ENCODE results near the gene MASP2. TPM values are rescaled to one million over a fixed set of nuclear protein-coding genes. Genes with fewer than 3 reads are reported as not detected.
"Not testable (repeated sequence)": the region's sequence is repeated elsewhere in the genome, so short reads cannot be mapped to it uniquely, and the experiment has no call there.

Gene MASP2
- polyA plus RNA-seq, 1 of the 3 experiments (the other 2 are of a cell fraction): not detected

- not testable (repeated sequence) for H3K9me2 ChIP-seq; H3K9me3 ChIP-seq; DNase-seq; H3K79me2 ChIP-seq (ENCODE audit: insufficient read depth); H3K9ac ChIP-seq; H3K4me1 ChIP-seq (ENCODE audit: control insufficient read depth in 1 of 2, insufficient read depth in 2 of 2, low read depth in 1 of 2, low read length in 1 of 2); H3F3A ChIP-seq (replicated peaks; ENCODE audit: insufficient read depth); H3K27ac ChIP-seq (ENCODE audit: low read depth in 2 of 2, low read length in 1 of 2); H3K36me3 ChIP-seq (replicated peaks in 1 of 2; ENCODE audit: control insufficient read depth in 1 of 2, insufficient read depth in 2 of 2, low read length in 1 of 2); H3K27me3 ChIP-seq (ENCODE audit: insufficient read depth); H4K20me1 ChIP-seq (ENCODE audit: insufficient read depth)
- 47% methylated on average over 18 of the region's 18 CpGs for WGBS (ENCODE audit: low lambda C conversion rate)
- peak overlapping the region in 1 of 2 experiments; percentile 16; a peak in 1 of 4 replicates for H3K4me3 ChIP-seq (ENCODE audit: low read depth in 2 of 2, low read length in 1 of 2)
- POLR2A ChIA-PET: interaction anchor here (0.5 to 1.4 kb wide), 9 partner anchors 8 to 591 kb away, joined by 3 to 7 read pairs (median 3); partner anchors contain the start of genes EXOSC10, MTOR and SRM
- peak overlapping the region; percentile 20; the same call in 1 of the 2 replicates for H2AFZ ChIP-seq (ENCODE audit: low read depth)
- CTCF ChIA-PET: interaction anchor here (0.6 to 3.7 kb wide), 116 partner anchors 10 to 728 kb away, joined by 3 to 118 read pairs (median 6); partner anchors contain the start of genes AGTRAP, ANGPTL7, DISP3 and EXOSC10
- 0 out of 2 replicates have a peak overlapping the region, but pooled peaks have one; percentile 29 for H3K4me2 ChIP-seq
These were observed 9.9 kb downstream of the MASP2 start for GRCh38 chr1:11037019-11037739.

GRCh38 chr1:11031624-11032262, 15.3 kb downstream of the MASP2 start:
- no peaks in the 10 kb centered on the region for H3K27me3 ChIP-seq (ENCODE audit: insufficient read depth)
- H4K20me1 ChIP-seq (ENCODE audit: insufficient read depth): no peaks in the 10 kb centered on the region
- no peak overlapping the region for H3K27ac ChIP-seq (ENCODE audit: low read depth in 2 of 2, low read length in 1 of 2)
- H3K9me2 ChIP-seq: no peaks in the 10 kb centered on the region
- no peak for DNase-seq
- no peak overlapping the region for H3K4me3 ChIP-seq (ENCODE audit: low read depth in 2 of 2, low read length in 1 of 2)
- H3K9ac ChIP-seq: no peak overlapping the region
- ChIA-PET CTCF (interaction anchor here (0.9 kb wide), 1 partner anchor 164 kb away, joined by 3 read pairs; no protein-coding TSS in a partner anchor), POLR2A (interaction anchor here (0.5 to 0.6 kb wide), 2 partner anchors 508 to 636 kb away, joined by 3 read pairs; no protein-coding TSS in a partner anchor)
- TF ChIP-seq PBX3 (IDR thresholded peaks at IDR 0.05) (no peak), TCF12 (IDR thresholded peaks at IDR 0.05) (no peak)
- peaks cover 10 to 14% of the 10 kb centered on the region in 2 experiments for H3K36me3 ChIP-seq (replicated peaks in 1 of 2; ENCODE audit: control insufficient read depth in 1 of 2, insufficient read depth in 2 of 2, low read length in 1 of 2)
- peaks cover 8% of the 10 kb centered on the region for H3F3A ChIP-seq (replicated peaks; ENCODE audit: insufficient read depth)
- 96% methylated on average over 10 of the region's 10 CpGs for WGBS (ENCODE audit: low lambda C conversion rate)
- no peak overlapping the region for H3K4me2 ChIP-seq
- no peaks in the 10 kb centered on the region for H3K9me3 ChIP-seq
- no peak overlapping the region for H2AFZ ChIP-seq (ENCODE audit: low read depth)
- H3K79me2 ChIP-seq (ENCODE audit: insufficient read depth): no peaks in the 10 kb centered on the region
- H3K4me1 ChIP-seq (ENCODE audit: control insufficient read depth in 1 of 2, insufficient read depth in 2 of 2, low read depth in 1 of 2, low read length in 1 of 2): no peaks in the 10 kb centered on the region

- Histone ChIP-seq H3K36me3 (replicated peaks in 1 of 2; ENCODE audit: control insufficient read depth in 1 of 2, insufficient read depth in 2 of 2, low read length in 1 of 2) (peaks cover 19 to 23% of the 10 kb centered on the region in 2 experiments), H2AFZ (ENCODE audit: low read depth) (no peak overlapping the region), H3K4me3 (ENCODE audit: low read depth in 2 of 2, low read length in 1 of 2) (no peak overlapping the region), H3K9me2 (no peaks in the 10 kb centered on the region), H3K9ac (no peak overlapping the region), H3K79me2 (ENCODE audit: insufficient read depth) (no peaks in the 10 kb centered on the region), H3K27ac (ENCODE audit: low read depth in 2 of 2, low read length in 1 of 2) (no peak overlapping the region), H3K4me2 (no peak overlapping the region), H4K20me1 (ENCODE audit: insufficient read depth) (no peaks in the 10 kb centered on the region), H3K9me3 (no peaks in the 10 kb centered on the region), H3F3A (replicated peaks; ENCODE audit: insufficient read depth) (peaks cover 8% of the 10 kb centered on the region), H3K4me1 (ENCODE audit: control insufficient read depth in 1 of 2, insufficient read depth in 2 of 2, low read depth in 1 of 2, low read length in 1 of 2) (no peaks in the 10 kb centered on the region), H3K27me3 (ENCODE audit: insufficient read depth) (no peaks in the 10 kb centered on the region)
- TF ChIP-seq MXI1 (IDR thresholded peaks at IDR 0.05; ENCODE audit: low read depth, low read length) (no peak), ZBTB33 (IDR thresholded peaks at IDR 0.05; ENCODE audit: borderline replicate concordance, low read depth) (no peak), RFX5 (IDR thresholded peaks at IDR 0.05; ENCODE audit: low read length) (no peak), NFIC (IDR thresholded peaks at IDR 0.05; ENCODE audit: borderline replicate concordance) (no peak), TEAD4 (IDR thresholded peaks at IDR 0.05; ENCODE audit: borderline replicate concordance, insufficient read depth) (no peak), USF1 (IDR thresholded peaks at IDR 0.05; ENCODE audit: borderline replicate concordance, low read depth) (no peak), RAD21 (IDR thresholded peaks at IDR 0.05; ENCODE audit: low read length) (no peak)
- no peak for DNase-seq
- POLR2A ChIA-PET: no interaction called here
- CTCF ChIA-PET: interaction anchor here (0.9 to 1.5 kb wide), 3 partner anchors 12 to 211 kb away, joined by 3 to 4 read pairs (median 3); no protein-coding TSS in a partner anchor
- 98% methylated on average over 9 of the region's 9 CpGs for WGBS (ENCODE audit: low lambda C conversion rate)
These were observed 16.2 kb downstream of the MASP2 start for GRCh38 chr1:11030865-11031264.

Data from SK-N-SH (cell line).